Measurements from ENCODE around the gene RPS27L. TPM values are rescaled to one million over a fixed set of nuclear protein-coding genes. Genes with fewer than 3 reads are reported as not detected.
A peak's percentile ranks its signal among the peaks of the same experiment; 100 is the strongest.

RPS27L gene
- polyA plus RNA-seq, 2 of the 4 experiments (the other 2 are of a cell fraction) = 609 to 748 TPM

DNA sequence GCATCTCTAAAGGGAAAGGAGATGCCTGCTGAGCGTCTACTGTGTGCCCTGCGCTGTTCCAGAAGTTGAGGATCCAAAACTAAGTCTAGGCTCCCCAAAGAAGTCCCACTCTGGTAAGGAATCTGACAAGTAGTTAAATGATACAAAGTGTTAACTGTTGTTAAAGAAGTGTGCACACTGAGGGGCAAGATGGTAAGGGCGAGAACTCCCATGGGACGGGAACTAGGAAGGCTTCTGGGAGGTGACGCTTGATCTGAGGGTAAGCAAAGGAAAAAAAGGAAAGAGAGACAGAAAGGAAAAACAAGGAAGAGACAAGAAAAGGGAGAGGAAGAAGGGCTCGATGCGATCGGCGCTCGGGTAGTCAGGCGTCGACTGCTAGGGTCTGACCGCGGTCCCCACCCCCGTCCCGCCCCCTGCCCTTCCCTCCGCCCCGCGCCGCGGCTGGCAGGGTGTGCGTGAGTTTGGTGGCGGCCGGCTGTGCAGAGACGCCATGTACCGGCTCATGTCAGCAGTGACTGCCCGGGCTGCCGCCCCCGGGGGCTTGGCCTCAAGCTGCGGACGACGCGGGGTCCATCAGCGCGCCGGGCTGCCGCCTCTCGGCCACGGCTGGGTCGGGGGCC lies 35.8 kb downstream of the RPS27L start, which contains the start of gene LACTB (continued):
- no peak for TF ChIP-seq HOXB13 (CRISPR knock-in tag; IDR thresholded peaks at IDR 0.05; ENCODE audit: low read depth)
- TF ChIP-seq JUN (IDR thresholded peaks at IDR 0.05) = peak in 1 of 2 experiments; percentile 81; a peak in 3 of 5 replicates
- no peak for TF ChIP-seq TFCP2L1 (CRISPR knock-in tag; IDR thresholded peaks at IDR 0.05)
- TF ChIP-seq NFE2L2 (conservative IDR thresholded peaks at IDR 0.05; ENCODE audit: low read length) = no peak
- no peak for TF ChIP-seq ESRRA (IDR thresholded peaks at IDR 0.05; ENCODE audit: borderline replicate concordance, low read length)
- peak; percentile 47 for TF ChIP-seq POLR2A (IDR thresholded peaks at IDR 0.05; ENCODE audit: low read length)
- no peak; the same call in 1 of the 3 replicates for TF ChIP-seq SMC3 (IDR thresholded peaks at IDR 0.05)
- TF ChIP-seq FOXS1 (CRISPR knock-in tag; IDR thresholded peaks at IDR 0.05) = no peak
- TF ChIP-seq HEYL (CRISPR knock-in tag; IDR thresholded peaks at IDR 0.05) = no peak
- TF ChIP-seq, protein P1, sequence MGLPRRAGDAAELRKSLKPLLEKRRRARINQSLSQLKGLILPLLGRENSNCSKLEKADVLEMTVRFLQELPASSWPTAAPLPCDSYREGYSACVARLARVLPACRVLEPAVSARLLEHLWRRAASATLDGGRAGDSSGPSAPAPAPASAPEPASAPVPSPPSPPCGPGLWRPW (IDR thresholded peaks at IDR 0.05) = no peak
- no peak for TF ChIP-seq JUNB (IDR thresholded peaks at IDR 0.05)
- no peak for TF ChIP-seq CHD4 (IDR thresholded peaks at IDR 0.05; ENCODE audit: borderline replicate concordance)
- no peak for TF ChIP-seq RCOR1 (IDR thresholded peaks at IDR 0.05; ENCODE audit: low read depth, low read length)
- TF ChIP-seq MAX (IDR thresholded peaks at IDR 0.05) = peak; percentile 42; the same call in 1 of the 2 replicates
- TF ChIP-seq MYC (IDR thresholded peaks at IDR 0.05; ENCODE audit: borderline replicate concordance, low read length) = no peak
- TF ChIP-seq USF2 (IDR thresholded peaks at IDR 0.05) = no peak
- TF ChIP-seq BHLHE40 (IDR thresholded peaks at IDR 0.05; ENCODE audit: low read depth, low read length) = no peak
- no peak for TF ChIP-seq KDM1A (IDR thresholded peaks at IDR 0.05; ENCODE audit: low read depth)
- no peak for TF ChIP-seq ZFP36 (IDR thresholded peaks at IDR 0.05; ENCODE audit: borderline replicate concordance, partially characterized antibody)
- no peak for TF ChIP-seq EP300 (IDR thresholded peaks at IDR 0.05)
- no peak for TF ChIP-seq ZNF302 (CRISPR knock-in tag; IDR thresholded peaks at IDR 0.05)
- no peak for TF ChIP-seq NPAS2 (CRISPR knock-in tag; IDR thresholded peaks at IDR 0.05; ENCODE audit: borderline replicate concordance)
- TF ChIP-seq ELK1 (IDR thresholded peaks at IDR 0.05; ENCODE audit: low read depth, low read length) = no peak
- no peak for TF ChIP-seq FOSB (CRISPR knock-in tag; IDR thresholded peaks at IDR 0.05)
- TF ChIP-seq POLR2AphosphoS2 (conservative IDR thresholded peaks at IDR 0.05; ENCODE audit: low read length) = no peak
- peak in 1 of 2 experiments; percentile 20; a peak in 1 of 5 replicates for TF ChIP-seq RAD21 (conservative IDR thresholded peaks at IDR 0.05 in 1 of 2, IDR thresholded peaks at IDR 0.05 in 1 of 2)
- TF ChIP-seq FOSL2 (IDR thresholded peaks at IDR 0.05) = no peak
- TF ChIP-seq FOSL2 (CRISPR knock-in tag; IDR thresholded peaks at IDR 0.05) = no peak

DNA sequence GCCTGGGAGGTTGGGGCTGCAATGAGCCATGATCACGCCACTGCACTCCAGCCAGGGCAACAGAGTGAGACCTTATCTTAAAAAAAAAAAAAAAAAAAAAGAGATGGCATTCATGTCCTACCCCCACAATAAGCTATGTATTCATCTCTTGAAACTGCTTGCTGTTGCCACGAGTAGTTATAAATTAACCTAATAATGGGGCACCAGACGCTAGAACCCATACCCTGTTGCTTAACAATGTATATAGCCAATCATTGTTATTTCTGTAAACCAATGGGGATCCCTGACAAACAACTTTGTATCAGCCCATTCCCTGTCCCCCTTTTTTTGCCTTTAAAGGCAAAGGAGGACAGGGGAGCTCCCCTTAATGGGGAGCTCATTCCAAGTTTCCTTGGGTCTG lies 38.4 kb downstream of the RPS27L start:
- DNase-seq (ENCODE audit: low read depth in 1 of 2, low spot score in 1 of 2) = no peak
- no peak overlapping the region for H3K4me2 ChIP-seq
- H3K27ac ChIP-seq = peak overlapping the region in 1 of 2 experiments; percentile 10; a peak in 2 of 6 replicates
- peaks cover 18% of the 10 kb centered on the region; the same call in 2 of the 3 replicates for H3K4me1 ChIP-seq
- FAIRE-seq = no peak
- 51% methylated on average over 3 of the region's 3 CpGs for WGBS (ENCODE audit: missing lambda C conversion rate)
- ATAC-seq = no peak
- CTCF ChIA-PET = interaction anchor here (1.2 to 2.3 kb wide), 3 partner anchors 11 to 29 kb away, joined by 3 to 10 read pairs (median 6); no protein-coding TSS in a partner anchor
- no peak overlapping the region for H3K4me3 ChIP-seq
- POLR2A ChIA-PET = no interaction called here
- H3K9me3 ChIP-seq = peaks cover 17% of the 10 kb centered on the region
- no peak for TF ChIP-seq RAD21 (conservative IDR thresholded peaks at IDR 0.05 in 1 of 2, IDR thresholded peaks at IDR 0.05 in 1 of 2)
- no peak for TF ChIP-seq HOXB5 (CRISPR knock-in tag; IDR thresholded peaks at IDR 0.05)
- TF ChIP-seq RCOR1 (IDR thresholded peaks at IDR 0.05; ENCODE audit: low read depth, low read length) = no peak
- no peak for TF ChIP-seq ELK1 (IDR thresholded peaks at IDR 0.05; ENCODE audit: low read depth, low read length)
- no peak for TF ChIP-seq BCL3 (IDR thresholded peaks at IDR 0.05)
- no peak for TF ChIP-seq HMGXB4 (CRISPR knock-in tag; IDR thresholded peaks at IDR 0.05; ENCODE audit: borderline replicate concordance)
- TF ChIP-seq EHMT2 (IDR thresholded peaks at IDR 0.05; ENCODE audit: low read depth) = no peak
- TF ChIP-seq, protein P2, sequence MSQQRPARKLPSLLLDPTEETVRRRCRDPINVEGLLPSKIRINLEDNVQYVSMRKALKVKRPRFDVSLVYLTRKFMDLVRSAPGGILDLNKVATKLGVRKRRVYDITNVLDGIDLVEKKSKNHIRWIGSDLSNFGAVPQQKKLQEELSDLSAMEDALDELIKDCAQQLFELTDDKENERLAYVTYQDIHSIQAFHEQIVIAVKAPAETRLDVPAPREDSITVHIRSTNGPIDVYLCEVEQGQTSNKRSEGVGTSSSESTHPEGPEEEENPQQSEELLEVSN (IDR thresholded peaks at IDR 0.05; ENCODE audit: borderline replicate concordance, low read depth) = no peak
- TF ChIP-seq KDM1A (IDR thresholded peaks at IDR 0.05; ENCODE audit: low read depth) = no peak
- TF ChIP-seq POLR2A (IDR thresholded peaks at IDR 0.05; ENCODE audit: low read length) = no peak
